NT2/D1 (cell line): Measurements from ENCODE around the gene SOCS6.

Experiments used
- SUZ12 ChIP-seq: IDR thresholded peaks from 2 replicates; pipeline ENCODE4 v1.6.1; 2011; ENCODE audit not compliant: insufficient read length, insufficient read depth; ENCODE audit errors: extremely low read depth
- YY1 ChIP-seq: IDR thresholded peaks from 2 replicates; pipeline ENCODE4 v1.6.1; 2011; ENCODE audit not compliant: insufficient read length, insufficient read depth
- ZNF274 ChIP-seq: IDR thresholded peaks from 2 replicates; pipeline ENCODE4 v1.6.1; 2011; ENCODE audit warnings: mild to moderate bottlenecking, low read depth, low read length

GRCh38 chr18:70296781-70297180 is 7.9 kb downstream of the SOCS6 start:
- TF ChIP-seq YY1, result no peak
- no peak for TF ChIP-seq SUZ12
- no peak for TF ChIP-seq ZNF274
